Natural killer cell (primary cell): ENCODE measurements around the gene SPHK2. TPM values are rescaled to one million over a fixed set of nuclear protein-coding genes. Genes with fewer than 3 reads are reported as not detected.
A peak's percentile ranks its signal among the peaks of the same experiment; 100 is the strongest.
"Not testable (repeated sequence)": the region's sequence is repeated elsewhere in the genome, so short reads cannot be mapped to it uniquely, and the experiment has no call there.

Source experiments
- ATAC-seq, 3 donors: fragments of 150-1000 bp in 2 of 3; fragments of 200-7000 bp in 1 of 3; cut with Tn5 transposase; 1 replicate in 1 of 3; 2 replicates in 2 of 3; pipeline ENCODE4 v1.10.0; 2021; ENCODE audit warnings: mild to moderate bottlenecking in 2 of 3, moderate library complexity in 2 of 3
- DNase-seq, 2 donors: peaks; one replicate each; pipeline versions ENCODE4 v3.0.0 to v3.0.0-alpha.2; 2013 to 2021; ENCODE audit warnings: mixed read lengths in 1 of 2
- H3K27ac ChIP-seq: one replicate; pipeline ENCODE4 v1.5.1; 2013; ENCODE audit warnings: mild to moderate bottlenecking, low read length
- H3K27me3 ChIP-seq: one replicate; pipeline ENCODE4 v1.6.1; 2013; ENCODE audit warnings: low read length; ENCODE audit not compliant: control insufficient read depth, insufficient read depth
- H3K36me3 ChIP-seq: one replicate; pipeline ENCODE4 v1.6.1; 2013; ENCODE audit warnings: low read length; ENCODE audit not compliant: control insufficient read depth, insufficient read depth
- H3K4me1 ChIP-seq: one replicate; pipeline ENCODE4 v1.6.1; 2013; ENCODE audit warnings: low read length; ENCODE audit not compliant: control insufficient read depth, insufficient read depth
- H3K4me3 ChIP-seq: one replicate; pipeline ENCODE4 v1.5.1; 2013; ENCODE audit warnings: low read length
- H3K9me3 ChIP-seq: one replicate; pipeline ENCODE4 v1.6.1; 2013; ENCODE audit warnings: low read length; ENCODE audit not compliant: control insufficient read depth, insufficient read depth
- H3K27ac Mint-ChIP-seq, 2 donors: one replicate each; pipeline ENCODE4 v1.8.0; 2022; ENCODE audit warnings: mild to moderate bottlenecking in 2 of 2, mixed read lengths in 2 of 2, moderate library complexity in 1 of 2
- H3K27me3 Mint-ChIP-seq, 2 donors: one replicate each; pipeline ENCODE4 v1.8.0; 2022; ENCODE audit warnings: low read depth in 2 of 2, mixed read lengths in 2 of 2
- H3K36me3 Mint-ChIP-seq: one replicate; pipeline ENCODE4 v1.8.0; 2022; ENCODE audit warnings: mixed read lengths
- H3K4me1 Mint-ChIP-seq, 2 donors: one replicate each; pipeline ENCODE4 v1.8.0; 2022; ENCODE audit warnings: mixed read lengths in 2 of 2
- H3K4me3 Mint-ChIP-seq: one replicate; pipeline ENCODE4 v1.8.0; 2022; ENCODE audit warnings: mild to moderate bottlenecking, moderate library complexity, mixed read lengths
- H3K9me3 Mint-ChIP-seq, 2 donors: one replicate each; pipeline ENCODE4 v1.8.0; 2022; ENCODE audit warnings: mixed read lengths in 2 of 2
- WGBS: methylation state at CpG from one replicate; pipeline ENCODE4 v1.1.7; 2013; ENCODE audit warnings: missing lambda C conversion rate; ENCODE audit not compliant: insufficient coverage; 5-methylcytosine and 5-hydroxymethylcytosine counted together
- intact Hi-C: fragments of 100-400 bp; cut with micrococcal nuclease; formaldehyde crosslinking; loops from one replicate; pipeline ENCODE4 v1.14.2; 2022
- total RNA-seq, 4 donors: library from RNA; stranded (reverse); fragments of 120-200 nt in 1 of 4; gene quantifications; one replicate each; pipeline versions ENCODE4 v1.2.3 to v1.2.4, GENCODE V29; 2013 to 2022
- TF ChIP-seq, protein P1 (sequence below): fragments of 200-600 bp; IDR thresholded peaks from one replicate; pipeline ENCODE4 v1.8.0; 2022; ENCODE audit warnings: antibody characterized with exemption

SPHK2 gene
- total RNA-seq, 3 donors from 2014 or later (not counting 1 experiment from before 2014, with no cell fraction given), result 18.6 to 28.3 (median 23.2) TPM

GRCh38 chr19:48631225-48631624 lies 11.9 kb downstream of the SPHK2 start:
- intact Hi-C loops, result loop anchor here (10.0 kb wide), 2 partner anchors 244 to 364 kb away; partner anchors contain the start of genes GYS1, PPP1R15A and RUVBL2
- no peaks in the 10 kb centered on the region for H3K27me3 ChIP-seq
- H3K4me1 ChIP-seq, result peaks cover 83% of the 10 kb centered on the region
- Mint-ChIP-seq H3K4me1 (peaks cover 26 to 39% of the 10 kb centered on the region in 2 donors), H3K36me3 (no peaks in the 10 kb centered on the region), H3K27me3 (no peaks in the 10 kb centered on the region), H3K9me3 (no peaks in the 10 kb centered on the region), H3K27ac (no peak overlapping the region), H3K4me3 (no peak overlapping the region)
- ATAC-seq (no peak), DNase-seq (no peak)
- no peaks in the 10 kb centered on the region for H3K9me3 ChIP-seq
- TF ChIP-seq, protein P1, sequence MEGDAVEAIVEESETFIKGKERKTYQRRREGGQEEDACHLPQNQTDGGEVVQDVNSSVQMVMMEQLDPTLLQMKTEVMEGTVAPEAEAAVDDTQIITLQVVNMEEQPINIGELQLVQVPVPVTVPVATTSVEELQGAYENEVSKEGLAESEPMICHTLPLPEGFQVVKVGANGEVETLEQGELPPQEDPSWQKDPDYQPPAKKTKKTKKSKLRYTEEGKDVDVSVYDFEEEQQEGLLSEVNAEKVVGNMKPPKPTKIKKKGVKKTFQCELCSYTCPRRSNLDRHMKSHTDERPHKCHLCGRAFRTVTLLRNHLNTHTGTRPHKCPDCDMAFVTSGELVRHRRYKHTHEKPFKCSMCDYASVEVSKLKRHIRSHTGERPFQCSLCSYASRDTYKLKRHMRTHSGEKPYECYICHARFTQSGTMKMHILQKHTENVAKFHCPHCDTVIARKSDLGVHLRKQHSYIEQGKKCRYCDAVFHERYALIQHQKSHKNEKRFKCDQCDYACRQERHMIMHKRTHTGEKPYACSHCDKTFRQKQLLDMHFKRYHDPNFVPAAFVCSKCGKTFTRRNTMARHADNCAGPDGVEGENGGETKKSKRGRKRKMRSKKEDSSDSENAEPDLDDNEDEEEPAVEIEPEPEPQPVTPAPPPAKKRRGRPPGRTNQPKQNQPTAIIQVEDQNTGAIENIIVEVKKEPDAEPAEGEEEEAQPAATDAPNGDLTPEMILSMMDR, result no peak
- WGBS, result 79% methylated on average over 3 of the region's 3 CpGs
- H3K27ac ChIP-seq, result no peak overlapping the region
- peaks cover 39% of the 10 kb centered on the region for H3K36me3 ChIP-seq
- no peak overlapping the region for H3K4me3 ChIP-seq

DNA sequence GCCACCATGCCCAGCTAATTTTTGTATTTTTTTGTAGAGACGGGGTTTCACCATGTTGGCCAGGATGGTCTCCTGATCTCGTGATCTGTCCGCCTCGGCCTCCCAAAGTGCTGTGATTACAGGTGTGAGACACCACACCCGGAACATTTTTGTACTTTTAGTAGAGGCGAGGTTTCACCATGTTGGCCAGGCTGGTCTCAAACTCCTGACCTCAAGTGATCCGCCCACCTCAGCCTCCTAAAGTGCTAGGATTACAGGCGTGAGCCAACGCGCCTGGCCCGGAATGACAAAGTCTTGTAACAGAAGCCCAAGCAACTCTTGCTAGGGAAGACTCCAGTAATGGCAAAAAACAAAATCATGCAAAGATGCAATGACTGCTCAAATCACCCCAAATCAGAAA lies 13.0 kb downstream of the SPHK2 start:
- H3K36me3 Mint-ChIP-seq, H3K27ac Mint-ChIP-seq, H3K4me3 Mint-ChIP-seq, ATAC-seq, H3K9me3 ChIP-seq, H3K4me3 ChIP-seq, H3K27me3 Mint-ChIP-seq, H3K9me3 Mint-ChIP-seq, H3K27ac ChIP-seq, H3K27me3 ChIP-seq, DNase-seq: not testable (repeated sequence)
- intact Hi-C loops, result loop anchor here (10.0 kb wide), 2 partner anchors 243 to 363 kb away; partner anchors contain the start of genes GYS1, PPP1R15A and RUVBL2
- WGBS, result 92% methylated on average over 11 of the region's 11 CpGs
- H3K4me1 Mint-ChIP-seq, result peaks cover 22 to 37% of the 10 kb centered on the region in 2 donors
- peaks cover 39% of the 10 kb centered on the region for H3K36me3 ChIP-seq
- peaks cover 72% of the 10 kb centered on the region for H3K4me1 ChIP-seq

GRCh38 chr19:48632692-48633147 lies 13.4 kb downstream of the SPHK2 start:
- H3K36me3 ChIP-seq, result peaks cover 39% of the 10 kb centered on the region
- H3K4me3 ChIP-seq, result no peak overlapping the region
- H3K9me3 Mint-ChIP-seq, result no peaks in the 10 kb centered on the region
- no peaks in the 10 kb centered on the region for H3K36me3 Mint-ChIP-seq
- ATAC-seq (no peak), DNase-seq (no peak)
- H3K4me1 ChIP-seq, result peaks cover 68% of the 10 kb centered on the region
- H3K4me3 Mint-ChIP-seq, result no peak overlapping the region
- TF ChIP-seq, protein P1, result no peak
- H3K27ac Mint-ChIP-seq, result no peak overlapping the region
- intact Hi-C loops, result loop anchor here (10.0 kb wide), 2 partner anchors 242 to 362 kb away; partner anchors contain the start of genes GYS1, PPP1R15A and RUVBL2
- H3K27me3 ChIP-seq, result no peaks in the 10 kb centered on the region
- no peaks in the 10 kb centered on the region for H3K27me3 Mint-ChIP-seq
- no peaks in the 10 kb centered on the region for H3K9me3 ChIP-seq
- H3K27ac ChIP-seq, result no peak overlapping the region
- H3K4me1 Mint-ChIP-seq, result peaks cover 22 to 36% of the 10 kb centered on the region in 2 donors

DNA sequence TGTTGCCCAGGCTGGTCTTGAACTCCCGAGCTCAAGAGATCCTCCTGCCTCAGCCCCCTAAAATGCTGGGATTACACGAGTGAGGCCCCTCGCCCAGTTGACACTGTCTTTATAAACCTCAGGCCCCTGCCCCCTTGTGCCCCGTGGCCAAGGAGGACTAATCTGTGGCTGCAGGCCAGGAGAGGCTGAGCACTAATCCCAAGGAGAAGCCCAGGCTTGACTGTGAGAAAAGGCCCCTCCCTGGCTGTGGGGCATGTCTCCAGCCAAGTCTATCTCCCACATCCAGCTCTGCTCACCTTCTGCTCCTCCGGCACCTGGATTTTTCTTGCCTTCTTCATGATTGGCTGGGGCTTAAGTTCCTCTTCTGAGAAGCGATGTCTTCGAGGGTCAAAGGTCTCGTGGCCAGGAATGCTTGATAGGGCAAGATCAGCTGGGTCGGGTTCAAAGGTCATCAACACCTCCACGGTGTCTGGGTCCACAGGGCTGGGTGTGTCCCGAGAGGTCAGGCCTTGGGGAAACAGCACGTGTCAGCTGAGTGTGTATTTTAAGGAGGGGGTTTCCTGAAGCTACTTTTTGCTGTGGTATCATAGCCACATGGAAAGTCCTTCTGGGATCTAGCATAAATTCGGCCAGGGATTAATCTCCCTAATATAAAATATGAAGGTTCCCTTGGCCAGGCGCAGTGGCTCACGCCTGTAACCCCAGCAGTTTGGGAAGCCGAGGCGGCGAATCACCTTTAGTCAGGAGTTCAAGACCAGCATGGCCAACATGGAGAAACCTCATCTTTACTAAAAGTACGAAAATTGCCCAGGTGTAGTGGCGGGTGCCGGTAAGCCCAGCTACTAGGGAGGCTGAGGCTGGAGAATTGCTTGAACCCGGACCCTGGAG lies 14.1 kb downstream of the SPHK2 start:
- Histone ChIP-seq H3K4me1 (peaks cover 66% of the 10 kb centered on the region), H3K4me3 (no peak overlapping the region), H3K36me3 (peaks cover 37% of the 10 kb centered on the region), H3K27ac (peak overlapping the region; percentile 64), H3K9me3 (no peaks in the 10 kb centered on the region), H3K27me3 (no peaks in the 10 kb centered on the region)
- Mint-ChIP-seq H3K27me3 (no peaks in the 10 kb centered on the region), H3K4me3 (peak overlapping the region; percentile 86), H3K4me1 (peaks cover 29 to 41% of the 10 kb centered on the region in 2 donors), H3K9me3 (peaks cover 0 to under 1% of the 10 kb centered on the region in 2 donors), H3K36me3 (no peaks in the 10 kb centered on the region), H3K27ac (peak overlapping the region; percentile 85 to 99)
- 90% methylated on average over 21 of the region's 22 CpGs for WGBS
- TF ChIP-seq, protein P1, result no peak
- DNase-seq, result peak in 1 of 2 donors; percentile 13
- intact Hi-C loops, result loop anchor here (10.0 kb wide), 2 partner anchors 241 to 361 kb away; partner anchors contain the start of genes GYS1, PPP1R15A and RUVBL2
- no peak for ATAC-seq
